HG03064 (cell line): ENCODE results near the gene CACNG4.

ENCODE experiments used
- ATAC-seq: cut with Tn5 transposase; IDR thresholded peaks from one replicate; pipeline ENCODE4 v1.9.1; 2021; ENCODE audit warnings: low read depth; ENCODE audit not compliant: unreplicated experiment

The CACNG4 gene

DNA sequence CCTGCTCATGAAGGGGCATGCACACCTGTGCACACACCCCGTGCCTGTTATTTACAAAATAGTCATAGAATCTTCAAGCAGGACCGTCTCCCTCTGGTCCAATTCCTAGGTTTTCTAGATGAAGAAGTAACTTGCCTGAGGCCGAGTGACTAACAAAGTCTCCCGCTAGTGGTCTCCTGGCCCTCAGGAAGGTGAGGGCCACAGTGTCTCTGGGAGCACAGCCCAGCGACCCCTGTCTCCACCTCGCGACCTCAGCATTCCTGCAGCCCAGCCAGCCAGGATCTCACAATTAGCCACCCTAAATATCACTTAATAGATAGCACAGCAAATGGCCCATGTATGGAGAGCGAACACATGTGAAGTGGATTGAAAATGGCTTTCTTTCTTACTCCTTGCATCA, 49.4 kb downstream of the CACNG4 start:
- no peak for ATAC-seq

DNA sequence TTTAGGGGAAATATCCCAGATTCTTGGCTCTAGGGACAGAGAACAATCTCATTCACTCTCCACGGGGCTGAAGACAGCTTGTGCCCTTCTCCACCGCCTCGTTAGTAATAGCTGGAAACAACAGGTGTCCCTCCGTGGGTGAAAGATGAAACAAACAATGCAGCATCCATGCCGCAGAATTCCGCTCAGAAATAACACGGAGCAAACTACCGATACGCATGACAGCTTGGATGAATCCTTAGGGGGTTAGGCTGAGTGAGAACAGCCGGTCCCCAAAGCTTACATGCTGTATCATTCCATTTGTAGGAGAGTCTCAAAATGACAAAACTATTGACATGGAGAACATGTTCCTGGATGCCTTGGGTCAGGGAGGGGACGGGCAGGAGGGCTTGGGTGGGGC, 50.5 kb downstream of the CACNG4 start:
- no peak for ATAC-seq

DNA sequence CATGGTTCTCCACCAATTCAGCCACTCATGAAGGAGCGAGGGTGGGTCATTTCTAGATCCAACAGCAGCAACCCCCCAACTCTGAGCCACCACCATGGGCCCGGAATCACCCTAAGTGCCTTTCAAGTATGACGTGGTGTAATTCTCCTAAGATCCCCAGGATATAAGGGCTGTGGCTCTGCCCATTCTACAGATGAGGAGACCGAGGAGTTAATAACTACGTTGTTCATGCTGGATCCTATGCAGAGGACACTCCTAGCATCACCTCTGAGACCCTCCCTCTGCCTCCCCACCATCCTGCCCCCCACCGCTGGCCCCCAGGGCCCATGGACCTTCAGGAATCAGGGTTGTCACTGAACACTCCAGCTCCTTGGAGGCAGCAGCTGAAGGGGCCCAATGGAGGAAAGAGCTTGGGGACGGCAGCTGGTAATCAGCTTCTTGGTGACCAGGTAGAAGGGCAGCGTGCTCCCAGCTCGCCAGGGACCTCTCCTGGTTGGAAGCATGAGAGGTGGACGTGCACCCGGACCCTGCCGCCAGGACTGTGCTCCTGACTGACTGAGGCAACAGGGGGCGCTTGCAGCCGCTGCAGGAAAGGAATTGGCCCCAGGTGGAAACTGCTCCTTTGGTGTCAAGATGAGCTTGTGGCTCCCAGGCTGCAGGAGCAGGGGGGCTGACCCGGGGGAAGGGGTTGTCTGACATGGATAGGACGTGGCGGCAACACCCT, 51.7 kb downstream of the CACNG4 start:
- ATAC-seq, result no peak

DNA sequence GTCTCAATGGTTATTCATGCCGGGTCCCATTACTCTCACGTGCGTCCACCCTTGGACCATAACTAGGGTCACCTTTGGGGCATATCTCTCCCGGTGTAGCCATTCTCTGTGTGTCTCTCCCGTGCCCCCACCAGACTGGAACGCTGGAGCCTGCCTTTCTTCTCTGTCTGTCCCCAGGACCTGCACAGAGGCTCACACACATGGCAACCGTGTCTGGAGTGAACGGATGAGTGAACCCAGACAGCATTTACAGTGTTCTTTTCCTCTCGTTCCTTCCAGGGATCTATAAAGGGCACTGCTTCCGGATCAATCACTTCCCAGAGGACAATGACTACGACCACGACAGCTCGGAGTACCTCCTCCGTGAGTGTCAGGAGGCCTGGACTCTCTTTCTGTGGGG, 53.4 kb downstream of the CACNG4 start:
- no peak for ATAC-seq

DNA sequence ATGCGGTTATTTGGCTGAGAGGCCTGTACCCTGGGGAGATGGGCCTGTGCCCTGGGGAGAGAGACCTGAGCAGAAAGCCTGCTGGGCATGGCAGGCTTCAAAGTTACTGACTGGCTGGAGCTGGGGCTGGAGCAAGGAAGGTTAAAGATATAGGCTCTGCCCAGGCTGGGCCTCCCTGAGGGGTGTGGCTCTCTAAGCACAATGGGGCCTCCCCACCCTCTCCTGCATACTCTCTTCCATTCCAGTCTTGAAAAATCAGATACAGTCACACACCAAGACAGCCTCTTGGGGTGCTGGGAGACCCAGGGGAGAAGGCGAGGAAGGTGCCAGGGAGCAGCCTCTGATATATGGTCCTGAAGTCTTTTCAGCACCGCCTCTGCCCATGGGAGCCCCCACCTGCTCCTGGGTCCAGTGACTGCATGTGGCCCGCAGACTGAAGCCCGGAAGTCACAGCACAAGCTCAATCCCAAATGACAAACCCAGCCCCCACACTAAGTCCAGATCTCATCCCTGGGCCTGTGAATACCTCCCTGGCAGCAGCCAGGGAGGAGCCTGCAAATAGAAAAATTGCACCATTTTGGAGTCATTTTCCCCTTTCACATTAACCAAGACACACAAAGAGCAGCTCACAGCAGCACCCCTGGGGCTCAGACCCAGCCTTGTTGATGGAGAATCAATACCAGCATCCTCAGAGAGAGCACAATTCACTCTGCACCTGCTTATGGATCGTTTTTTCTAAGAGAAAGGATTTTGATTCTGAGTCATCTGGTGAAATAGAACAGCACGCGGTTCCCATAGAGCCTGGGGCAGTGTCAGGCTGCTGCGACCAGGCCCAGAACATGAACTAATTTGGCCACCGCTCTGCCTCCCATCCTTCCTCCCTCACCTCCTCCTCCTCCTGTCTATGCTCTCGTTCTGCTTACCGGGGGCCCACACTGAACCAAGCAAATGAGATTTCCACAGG, 54.2 kb downstream of the CACNG4 start:
- ATAC-seq, result no peak

DNA sequence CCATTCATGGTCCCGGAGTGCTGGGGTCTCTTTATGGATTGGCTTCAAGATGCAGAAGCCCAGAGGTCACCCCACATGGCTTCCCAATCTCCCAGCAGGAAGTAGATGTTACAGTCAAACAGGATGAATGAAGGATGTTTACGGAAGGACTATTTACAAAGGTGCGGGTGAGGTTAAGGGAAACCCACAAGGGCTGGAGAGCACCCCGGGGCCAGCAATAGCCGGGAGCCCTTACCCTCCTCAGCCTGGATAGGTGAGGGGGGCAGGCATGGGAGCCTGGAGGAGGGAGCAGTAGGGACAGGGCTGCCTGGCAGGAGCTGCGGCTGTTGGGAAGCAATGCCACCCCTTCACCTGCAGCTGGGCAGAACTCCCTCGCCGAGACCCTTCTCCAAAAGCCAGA, 55.3 kb downstream of the CACNG4 start:
- no peak for ATAC-seq

DNA sequence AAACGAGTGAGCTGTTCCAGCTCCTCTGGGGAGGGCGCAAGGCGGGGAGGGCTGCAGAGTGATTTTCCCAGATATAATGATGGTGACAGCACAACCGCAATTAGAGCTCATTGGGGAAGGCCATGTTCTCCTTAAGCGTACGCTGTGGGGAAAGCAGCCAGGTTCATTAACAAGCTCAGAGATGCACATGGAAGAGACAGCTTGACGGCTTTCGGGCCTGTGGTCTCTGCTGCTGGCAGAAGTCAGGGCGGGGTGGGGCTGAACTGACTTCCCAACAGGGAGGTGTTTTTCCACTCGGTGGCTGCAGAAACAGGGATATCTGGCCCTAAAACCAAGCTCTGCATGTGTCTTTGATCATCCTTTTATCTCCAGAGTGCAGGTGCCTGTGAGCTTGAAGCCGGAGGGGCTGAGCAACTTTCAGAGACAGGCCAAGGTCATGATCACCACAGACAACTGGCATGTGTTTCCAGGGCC, 55.8 kb downstream of the CACNG4 start:
- no peak for ATAC-seq

DNA sequence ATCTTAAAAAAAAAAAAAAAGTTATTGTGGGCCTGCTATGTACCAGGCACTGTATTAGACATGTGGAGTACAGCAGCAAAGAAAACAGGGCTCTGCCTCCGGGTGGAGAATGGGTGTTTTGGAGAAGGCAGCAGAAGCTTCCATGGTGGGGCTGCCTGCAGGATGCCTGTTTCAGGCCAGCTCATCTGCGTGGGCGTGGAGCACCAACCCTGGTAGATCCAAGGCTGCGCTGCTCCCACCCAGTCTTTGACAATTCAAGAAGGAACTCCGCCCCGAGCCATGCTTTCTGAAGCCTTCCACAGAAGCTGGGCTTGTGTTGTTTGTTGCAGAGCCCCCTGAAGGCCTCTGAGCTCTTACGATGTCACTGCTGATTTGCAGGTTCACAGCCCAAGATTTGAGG, 56.7 kb downstream of the CACNG4 start:
- no peak for ATAC-seq

DNA sequence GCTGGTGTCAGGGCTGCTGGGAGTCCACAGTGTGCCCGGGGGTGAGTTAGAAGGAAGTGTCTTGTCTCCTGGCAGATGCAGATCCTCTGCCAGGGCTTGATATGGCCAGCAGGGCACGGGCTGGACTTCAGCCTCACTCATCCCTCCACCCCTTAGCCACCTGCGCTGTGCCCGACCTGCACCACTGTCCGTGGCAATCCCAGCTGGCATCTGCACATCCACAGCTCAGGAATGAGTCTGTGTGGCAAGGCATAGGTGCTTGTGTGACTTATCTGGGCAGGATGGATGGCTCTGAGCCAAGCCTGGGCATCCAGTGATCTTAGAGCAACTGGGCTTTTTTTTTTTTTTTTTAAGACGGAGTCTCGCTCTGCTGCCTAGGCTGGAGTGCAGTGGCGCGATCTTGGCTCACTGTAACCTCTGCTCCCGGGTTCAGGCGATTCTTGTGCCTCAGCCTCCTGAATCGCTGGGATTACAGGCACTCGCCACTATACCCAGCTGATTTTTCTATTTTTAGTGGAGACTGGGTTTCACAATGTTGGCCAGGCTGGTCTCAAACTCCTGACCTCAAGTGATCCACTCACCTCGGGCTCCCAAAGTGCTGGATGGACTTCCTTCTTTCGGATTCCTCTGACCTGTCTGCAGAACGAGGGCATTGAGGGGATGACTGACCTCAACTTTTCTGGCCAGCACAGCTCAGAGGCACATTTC, 57.4 kb downstream of the CACNG4 start:
- no peak for ATAC-seq

DNA sequence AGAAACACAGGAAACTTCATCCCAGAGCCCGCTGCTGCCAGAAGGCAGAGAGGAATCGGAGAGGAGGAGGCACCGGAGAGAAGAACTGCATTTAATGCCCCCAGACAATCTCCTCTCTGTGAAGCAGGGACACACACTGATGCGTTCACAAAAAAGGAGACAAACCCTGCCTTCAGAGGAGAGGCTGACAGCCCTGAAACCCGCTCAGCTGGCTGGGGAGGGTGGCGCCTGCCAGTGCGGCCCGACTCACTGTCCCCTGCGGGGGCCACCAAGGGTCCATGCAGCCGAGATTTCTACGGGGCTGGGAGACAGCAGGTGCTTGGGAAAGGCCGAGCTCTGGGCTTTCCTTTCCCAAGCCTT, 57.9 kb downstream of the CACNG4 start:
- ATAC-seq, result no peak

DNA sequence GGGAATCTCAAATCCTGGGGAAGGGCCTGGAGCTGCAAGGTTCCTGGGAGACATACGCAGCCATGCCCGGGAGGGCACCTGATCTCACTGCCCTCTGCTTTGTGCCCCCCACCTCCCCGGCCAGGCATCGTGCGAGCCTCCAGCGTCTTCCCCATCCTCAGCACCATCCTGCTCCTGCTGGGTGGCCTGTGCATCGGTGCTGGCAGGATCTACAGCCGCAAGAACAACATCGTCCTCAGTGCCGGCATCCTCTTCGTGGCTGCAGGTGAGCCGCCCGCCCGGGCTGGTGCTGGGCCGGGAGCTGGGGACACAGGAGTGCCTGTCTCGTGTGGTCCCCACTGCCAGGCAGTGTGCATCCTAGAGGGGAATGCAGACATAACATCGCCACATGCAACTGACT, 60.2 kb downstream of the CACNG4 start:
- no peak for ATAC-seq

DNA sequence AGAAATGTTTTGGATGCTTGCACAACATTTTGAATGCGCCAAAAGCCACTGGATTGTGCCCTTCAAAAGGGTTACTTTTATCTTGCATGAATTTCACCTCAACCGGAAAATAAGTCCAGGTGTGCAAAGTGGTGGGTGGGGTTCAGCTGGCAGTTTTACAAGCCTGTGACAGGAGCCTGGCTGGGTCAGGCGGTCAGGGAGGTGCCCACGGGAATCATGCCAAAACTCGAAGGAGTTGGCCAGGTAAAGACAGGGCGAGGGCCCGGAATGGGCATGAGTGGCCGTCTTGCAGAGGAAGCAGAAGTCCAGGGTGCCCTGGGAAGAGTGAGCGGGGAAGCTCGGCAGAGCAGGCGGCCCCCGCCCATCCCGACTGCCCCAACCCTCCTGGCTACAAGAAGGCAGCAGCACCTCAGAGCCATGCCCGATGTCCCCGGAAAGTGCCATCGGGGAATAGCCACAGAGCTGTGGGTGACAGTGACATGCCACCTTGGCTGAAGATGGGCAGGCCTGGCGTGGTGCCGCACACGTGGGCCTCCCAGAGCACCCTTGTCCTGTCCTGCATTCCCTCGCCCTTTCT, 60.8 kb downstream of the CACNG4 start:
- ATAC-seq, result no peak

DNA sequence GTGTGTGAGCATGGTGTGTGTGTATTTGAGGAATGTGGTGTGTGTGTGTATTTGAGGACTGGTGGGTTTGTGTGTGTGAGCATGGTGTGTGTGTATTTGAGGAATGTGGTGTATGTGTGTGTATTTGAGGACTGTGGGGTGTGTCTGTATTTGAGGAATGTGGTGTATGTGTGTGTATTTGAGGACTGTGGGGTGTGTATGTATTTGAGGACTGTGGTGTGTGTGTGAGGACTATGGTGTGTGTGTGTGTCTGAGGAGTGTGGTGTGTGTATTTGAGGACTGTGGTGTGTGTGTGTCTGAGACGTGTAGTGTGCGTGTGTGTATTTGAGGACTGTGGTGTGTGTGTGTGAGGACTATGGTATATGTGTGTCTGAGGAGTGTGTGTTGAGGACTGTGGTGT, 61.8 kb downstream of the CACNG4 start:
- ATAC-seq, result no peak

DNA sequence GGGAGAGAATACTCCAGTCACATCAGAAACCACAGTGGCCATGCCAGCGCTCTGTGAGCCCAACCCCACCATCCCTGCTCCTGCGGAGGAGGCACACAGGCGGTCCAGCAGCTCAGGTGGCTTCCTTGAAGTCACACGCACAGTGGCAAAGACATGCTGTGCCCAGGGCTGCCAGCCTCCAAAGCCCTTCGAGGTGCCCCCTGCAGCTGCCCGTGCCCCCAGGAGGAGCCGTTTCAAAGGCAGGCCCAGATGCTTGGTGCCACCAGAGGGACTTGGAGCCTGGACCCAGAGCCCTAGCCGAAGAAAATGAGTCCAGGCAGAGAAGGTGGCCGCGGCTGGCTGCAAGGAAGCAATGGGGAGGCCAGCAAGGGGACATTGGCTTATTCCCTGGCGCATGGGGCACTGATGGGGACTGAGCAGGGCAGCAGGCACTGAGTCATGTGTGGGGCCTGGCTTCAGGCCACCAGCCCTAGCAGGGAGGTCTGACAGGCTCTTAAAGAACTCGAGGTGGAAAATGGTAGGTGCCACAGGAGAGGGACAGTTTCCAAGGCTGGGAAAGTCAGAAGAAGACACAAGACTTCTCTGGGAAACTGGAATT, 62.6 kb downstream of the CACNG4 start:
- ATAC-seq, result no peak

DNA sequence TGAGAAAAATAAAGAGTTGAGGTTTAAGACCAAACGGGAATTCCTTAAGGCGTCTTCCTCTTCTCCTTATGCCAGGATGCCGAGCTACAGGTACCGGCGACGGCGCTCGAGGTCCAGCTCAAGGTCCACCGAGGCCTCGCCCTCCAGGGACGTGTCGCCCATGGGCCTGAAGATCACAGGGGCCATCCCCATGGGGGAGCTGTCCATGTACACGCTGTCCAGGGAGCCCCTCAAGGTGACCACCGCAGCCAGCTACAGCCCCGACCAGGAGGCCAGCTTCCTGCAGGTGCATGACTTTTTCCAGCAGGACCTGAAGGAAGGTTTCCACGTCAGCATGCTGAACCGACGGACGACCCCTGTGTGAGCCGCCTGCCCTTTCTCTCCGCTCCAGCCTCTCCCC, 66.1 kb downstream of the CACNG4 start:
- no peak for ATAC-seq

DNA sequence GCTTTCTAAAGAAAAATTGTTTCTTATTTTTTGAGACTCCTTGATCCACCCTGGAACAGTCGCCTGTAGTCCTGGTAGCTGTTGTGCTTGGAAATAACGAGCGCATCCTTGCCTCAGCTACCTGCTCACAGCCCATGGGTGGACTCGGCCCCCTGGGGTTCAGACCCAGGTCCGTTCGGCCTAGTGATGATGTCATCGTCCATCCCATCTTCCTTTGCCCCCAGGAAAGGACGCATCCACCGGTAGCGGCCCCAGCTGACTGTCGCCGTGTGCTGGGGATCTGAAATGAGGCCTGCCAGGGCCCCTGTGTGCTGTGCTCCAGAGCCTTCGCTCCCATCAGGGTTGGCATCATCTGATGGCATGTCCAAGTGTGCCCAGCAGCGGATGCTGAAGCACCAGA, 67.9 kb downstream of the CACNG4 start:
- ATAC-seq, result no peak

DNA sequence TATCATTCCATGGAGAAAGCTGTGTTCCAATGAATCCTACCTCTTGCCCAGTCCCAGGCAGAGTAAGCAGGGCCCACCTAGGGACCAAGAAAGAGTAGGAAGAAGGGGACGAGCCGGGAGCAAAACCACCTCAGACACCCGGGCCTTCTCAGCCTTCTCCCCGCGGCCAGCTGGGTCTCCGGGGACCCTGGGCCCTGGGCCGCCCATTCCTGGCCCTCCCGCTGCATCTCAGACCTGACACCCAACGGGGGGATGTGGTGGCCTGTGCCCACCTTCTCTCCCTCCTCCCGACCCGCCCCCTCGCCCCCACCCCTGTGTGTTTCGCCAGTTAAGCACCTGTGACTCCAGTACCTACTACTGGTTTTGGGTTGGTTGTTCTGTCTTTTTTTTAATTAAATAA, 68.5 kb downstream of the CACNG4 start:
- no peak for ATAC-seq

DNA sequence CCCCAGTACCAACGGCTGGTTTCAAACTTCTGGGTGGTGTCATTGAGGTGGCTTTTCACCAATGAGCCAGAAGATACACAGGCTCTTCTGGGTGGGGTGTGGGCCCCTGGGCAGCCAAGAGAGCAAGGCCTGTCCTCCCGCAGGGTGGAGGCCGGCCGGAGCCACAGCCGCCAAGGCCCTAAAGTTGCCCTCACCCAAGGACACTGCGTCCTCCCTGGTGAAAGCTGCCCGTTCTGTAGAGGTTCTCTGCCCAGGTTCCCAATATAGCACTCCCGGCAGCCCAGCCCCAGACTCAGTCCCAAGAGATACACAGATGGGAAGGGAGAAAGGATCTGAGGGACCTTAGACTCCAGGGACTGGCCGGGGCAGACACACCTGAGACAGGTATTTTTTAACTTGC, 69.1 kb downstream of the CACNG4 start:
- ATAC-seq, result no peak

DNA sequence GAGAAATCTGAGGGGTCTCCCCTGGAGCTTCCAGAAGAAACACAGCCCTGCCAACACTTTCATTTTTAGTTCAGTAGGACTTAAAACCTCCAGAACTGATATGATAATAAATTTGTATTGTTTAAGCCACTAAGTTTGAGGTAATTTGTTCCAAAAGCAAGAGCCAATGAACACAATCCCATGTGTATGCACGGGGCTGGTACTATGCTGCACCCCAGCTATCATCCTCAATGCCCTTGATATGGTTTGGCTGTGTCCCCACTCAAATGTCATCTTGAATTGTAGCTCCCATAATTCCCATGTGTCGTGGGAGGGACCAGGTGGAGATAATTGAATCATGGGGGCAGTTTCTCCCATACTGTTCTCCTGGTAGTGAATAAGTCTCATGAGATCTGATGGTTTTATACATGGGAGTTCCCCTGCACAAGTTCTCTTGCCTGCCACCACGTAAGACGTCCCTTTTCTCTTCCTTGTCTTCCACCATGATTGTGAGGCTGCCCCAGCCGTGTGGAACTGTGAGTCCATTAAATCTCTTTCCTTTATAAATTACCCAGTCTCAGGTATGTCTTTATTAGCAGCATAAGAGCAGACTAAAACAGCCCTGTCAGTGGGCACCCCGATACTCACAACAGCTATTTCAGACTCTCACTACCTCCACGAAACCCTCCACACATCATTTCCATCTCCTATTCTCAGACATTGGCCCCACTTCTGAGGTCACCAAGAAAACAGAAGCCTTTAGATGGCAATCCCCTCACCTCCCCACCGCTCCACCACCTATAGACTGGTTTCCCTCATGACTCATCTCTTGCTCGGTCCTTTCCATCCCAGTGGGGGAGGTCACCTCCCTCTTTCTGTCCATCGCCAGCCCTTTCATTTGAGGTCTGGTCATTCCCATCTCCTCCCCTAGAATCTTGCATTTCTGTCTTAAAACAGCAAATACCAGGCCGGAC, 70.9 kb downstream of the CACNG4 start:
- ATAC-seq, result peak; percentile 74
